ENCODE results near the gene ABCC4. TPM values are rescaled to one million over a fixed set of nuclear protein-coding genes. Genes with fewer than 3 reads are reported as not detected.

The ABCC4 gene
- total and polyA plus RNA-seq, 2 donors (not counting 1 experiment from before 2014, with no cell fraction given) = 1.8 to 7.1 TPM

- H3K27ac Mint-ChIP-seq = no peak overlapping the region
- intact Hi-C loops (cut with micrococcal nuclease) = no loop called here
- CTCF ChIA-PET = no interaction called here
- no peak overlapping the region for H3K4me2 ChIP-seq (replicated peaks; ENCODE audit: low read depth, low read length, poor library complexity, severe bottlenecking)
- H3K27me3 ChIP-seq (replicated peaks in 1 of 4; ENCODE audit: control extremely low read depth in 1 of 4, control insufficient read depth in 3 of 4, insufficient read depth in 4 of 4, low read length in 3 of 4) = no peaks in the 10 kb centered on the region
- no peak overlapping the region for H3K4me3 ChIP-seq (ENCODE audit: control extremely low read depth in 1 of 5, extremely low read depth in 1 of 5, insufficient read depth in 1 of 5, low read depth in 2 of 5, low read length in 4 of 5)
- POLR2A ChIA-PET = no interaction called here
- H3K4me1 Mint-ChIP-seq = no peaks in the 10 kb centered on the region
- no peaks in the 10 kb centered on the region for H4K20me1 ChIP-seq (ENCODE audit: control insufficient read depth, insufficient read depth, low read length, poor library complexity, severe bottlenecking)
- no peak overlapping the region for H3K9ac ChIP-seq (ENCODE audit: low read length)
- H2AFZ ChIP-seq (ENCODE audit: insufficient read depth, low read depth, low read length, poor library complexity, severe bottlenecking) = no peak overlapping the region
- H3K27ac ChIP-seq (ENCODE audit: low read length in 2 of 2) = no peak overlapping the region
- TF ChIP-seq EZH2 (IDR thresholded peaks at IDR 0.05; ENCODE audit: borderline replicate concordance, insufficient read depth, low read depth, low read length, poor library complexity, severe bottlenecking) (no peak), CTCF (IDR thresholded peaks at IDR 0.05) (no peak)
- ATAC-seq (ENCODE audit: low read depth) = no peak
- DNase-seq = no peak
- H3K79me2 ChIP-seq (ENCODE audit: control insufficient read depth, insufficient read depth, low read length) = no peaks in the 10 kb centered on the region
- H3K9me3 Mint-ChIP-seq (ENCODE audit: insufficient read depth) = no peaks in the 10 kb centered on the region
- H3K4me3 Mint-ChIP-seq = no peak overlapping the region
- 100% methylated on average over 1 of the region's 5 CpGs for WGBS (ENCODE audit: insufficient coverage)
- H3K36me3 ChIP-seq (replicated peaks in 1 of 2; ENCODE audit: control extremely low read depth in 1 of 2, control insufficient read depth in 1 of 2, extremely low read depth in 1 of 2, insufficient read depth in 2 of 2, low read length in 1 of 2) = no peaks in the 10 kb centered on the region
- no peaks in the 10 kb centered on the region for H3K9me3 ChIP-seq (ENCODE audit: control extremely low read depth in 1 of 3, control insufficient read depth in 2 of 3, insufficient read depth in 1 of 3, low read length in 2 of 3)
- H3K4me1 ChIP-seq (ENCODE audit: control insufficient read depth in 2 of 2, insufficient read depth in 2 of 2, low read length in 2 of 2) = no peaks in the 10 kb centered on the region
- no peaks in the 10 kb centered on the region for H3K27me3 Mint-ChIP-seq
These were observed 25.4 kb upstream of the ABCC4 start for GRCh38 chr13:95326695-95327094.

- H3K4me1 ChIP-seq (ENCODE audit: control insufficient read depth in 2 of 2, insufficient read depth in 2 of 2, low read length in 2 of 2) = no peaks in the 10 kb centered on the region
- no peaks in the 10 kb centered on the region for H4K20me1 ChIP-seq (ENCODE audit: control insufficient read depth, insufficient read depth, low read length, poor library complexity, severe bottlenecking)
- DNase-seq (no peak), ATAC-seq (ENCODE audit: low read depth) (no peak)
- H3K9me3 Mint-ChIP-seq (ENCODE audit: insufficient read depth) = no peaks in the 10 kb centered on the region
- H3K79me2 ChIP-seq (ENCODE audit: control insufficient read depth, insufficient read depth, low read length) = no peaks in the 10 kb centered on the region
- no peak overlapping the region for H3K4me2 ChIP-seq (replicated peaks; ENCODE audit: low read depth, low read length, poor library complexity, severe bottlenecking)
- H3K36me3 ChIP-seq (replicated peaks in 1 of 2; ENCODE audit: control extremely low read depth in 1 of 2, control insufficient read depth in 1 of 2, extremely low read depth in 1 of 2, insufficient read depth in 2 of 2, low read length in 1 of 2) = no peaks in the 10 kb centered on the region
- no peak overlapping the region for H3K27ac Mint-ChIP-seq
- intact Hi-C loops (cut with micrococcal nuclease) = no loop called here
- POLR2A ChIA-PET = no interaction called here
- CTCF ChIA-PET = no interaction called here
- H3K9me3 ChIP-seq (ENCODE audit: control extremely low read depth in 1 of 3, control insufficient read depth in 2 of 3, insufficient read depth in 1 of 3, low read length in 2 of 3) = no peaks in the 10 kb centered on the region
- no peaks in the 10 kb centered on the region for H3K27me3 ChIP-seq (replicated peaks in 1 of 4; ENCODE audit: control extremely low read depth in 1 of 4, control insufficient read depth in 3 of 4, insufficient read depth in 4 of 4, low read length in 3 of 4)
- 93% methylated on average over 3 of the region's 3 CpGs for WGBS (ENCODE audit: insufficient coverage)
- peaks cover 3% of the 10 kb centered on the region for H3K27me3 Mint-ChIP-seq
- TF ChIP-seq CTCF (IDR thresholded peaks at IDR 0.05) (no peak), EZH2 (IDR thresholded peaks at IDR 0.05; ENCODE audit: borderline replicate concordance, insufficient read depth, low read depth, low read length, poor library complexity, severe bottlenecking) (no peak)
- H3K4me1 Mint-ChIP-seq = no peaks in the 10 kb centered on the region
- H3K4me3 Mint-ChIP-seq = no peak overlapping the region
- no peak overlapping the region for H3K9ac ChIP-seq (ENCODE audit: low read length)
- H3K4me3 ChIP-seq (ENCODE audit: control extremely low read depth in 1 of 5, extremely low read depth in 1 of 5, insufficient read depth in 1 of 5, low read depth in 2 of 5, low read length in 4 of 5) = no peak overlapping the region
- no peak overlapping the region for H3K27ac ChIP-seq (ENCODE audit: low read length in 2 of 2)
- no peak overlapping the region for H2AFZ ChIP-seq (ENCODE audit: insufficient read depth, low read depth, low read length, poor library complexity, severe bottlenecking)
These were observed 24.2 kb upstream of the ABCC4 start for GRCh38 chr13:95325485-95325884.
